ENCODE results near the gene FGF14.

Gene FGF14

DNA sequence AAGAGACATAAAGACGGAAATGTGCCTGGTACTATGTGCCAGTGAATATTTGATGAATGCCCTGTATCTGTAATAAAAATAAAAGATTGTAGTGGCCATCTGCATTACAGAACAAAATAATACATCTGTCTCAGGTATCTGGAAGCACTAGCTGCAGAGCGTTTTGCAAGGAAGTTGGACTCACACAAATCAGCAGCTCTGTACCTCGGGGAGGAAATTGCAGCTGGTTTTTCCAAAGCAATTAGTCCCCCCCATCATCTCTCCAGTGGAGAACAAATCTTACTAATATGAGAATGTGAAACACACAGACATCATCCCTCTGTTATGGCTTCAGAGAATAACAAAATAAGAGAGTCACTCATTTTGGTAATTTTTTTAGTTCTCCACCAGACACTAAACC lies 704.1 kb downstream of the FGF14 start:
- no peak for DNase-seq

DNA sequence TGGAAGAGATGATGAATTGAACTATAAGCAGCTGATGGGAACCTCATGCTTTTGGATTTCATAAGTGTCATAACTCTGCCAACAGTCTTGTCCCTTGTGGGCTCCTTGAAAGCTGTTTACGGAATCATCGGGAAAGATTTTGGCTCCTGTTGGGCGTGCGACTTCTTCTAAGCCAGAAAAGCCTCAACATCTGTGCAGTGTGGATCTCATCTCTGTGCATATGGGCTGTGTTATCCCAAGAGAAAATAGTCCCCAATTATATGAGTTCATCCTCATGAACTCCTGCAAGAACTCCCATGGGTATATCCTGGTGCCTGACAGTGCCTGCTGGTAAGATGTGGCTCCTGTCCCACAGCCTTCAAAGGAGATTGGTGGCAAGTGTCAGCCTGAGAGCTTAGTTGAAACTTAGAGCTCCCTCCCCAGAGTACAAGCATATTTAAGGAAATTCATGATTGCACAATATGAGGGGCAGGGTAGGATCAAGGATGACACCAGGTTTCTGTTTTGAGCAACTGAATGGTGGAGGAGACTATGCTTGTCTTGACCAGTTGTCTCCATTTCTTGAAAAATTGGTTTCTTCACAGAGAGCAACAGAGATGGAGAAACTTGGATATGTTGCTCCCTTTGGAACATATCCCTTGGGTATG lies 705.9 kb downstream of the FGF14 start:
- DNase-seq = no peak

DNA sequence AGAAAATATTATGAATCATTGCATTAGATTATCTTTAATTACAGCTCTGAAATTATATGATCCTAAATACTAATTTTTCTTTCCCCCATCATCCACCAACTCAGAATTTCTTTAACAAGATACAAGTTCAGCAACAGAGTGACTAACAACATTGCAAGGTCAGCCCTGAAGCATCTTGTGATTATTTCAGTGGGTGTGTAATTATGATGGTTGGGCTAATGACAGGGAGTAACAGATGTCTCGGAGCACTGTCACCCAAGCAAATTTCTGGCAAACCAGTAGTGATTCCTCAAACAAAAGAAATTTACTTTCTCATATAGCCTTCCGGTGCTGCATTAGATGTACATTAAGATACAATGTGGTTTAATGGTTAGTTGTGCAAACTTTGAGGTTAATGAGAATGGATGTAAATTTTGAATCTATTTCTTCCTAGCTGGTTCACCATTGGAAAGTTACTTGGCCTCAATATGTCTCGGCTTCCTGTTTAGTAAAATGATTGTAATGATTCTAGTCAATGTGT lies 710.4 kb downstream of the FGF14 start:
- no peak for DNase-seq

DNA sequence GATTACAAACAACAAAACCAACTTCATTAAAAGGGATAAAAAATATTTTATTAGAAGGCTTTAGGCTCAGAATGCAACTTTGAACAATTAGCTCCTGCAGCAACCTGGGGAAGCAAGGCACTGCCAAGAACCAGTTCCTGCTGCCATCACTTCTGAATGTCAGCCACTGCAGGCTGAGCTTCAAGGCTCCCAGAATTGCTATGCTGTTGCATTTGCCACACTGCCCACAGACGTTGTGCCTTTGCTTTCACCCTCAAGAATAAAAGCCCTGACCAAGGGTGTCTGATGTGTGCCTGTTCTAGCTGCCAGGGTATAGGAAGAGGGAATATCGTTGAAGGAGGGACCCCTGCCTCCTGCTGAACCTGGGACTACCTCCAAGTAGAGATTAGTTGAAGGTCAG lies 711.0 kb downstream of the FGF14 start:
- DNase-seq = no peak

DNA sequence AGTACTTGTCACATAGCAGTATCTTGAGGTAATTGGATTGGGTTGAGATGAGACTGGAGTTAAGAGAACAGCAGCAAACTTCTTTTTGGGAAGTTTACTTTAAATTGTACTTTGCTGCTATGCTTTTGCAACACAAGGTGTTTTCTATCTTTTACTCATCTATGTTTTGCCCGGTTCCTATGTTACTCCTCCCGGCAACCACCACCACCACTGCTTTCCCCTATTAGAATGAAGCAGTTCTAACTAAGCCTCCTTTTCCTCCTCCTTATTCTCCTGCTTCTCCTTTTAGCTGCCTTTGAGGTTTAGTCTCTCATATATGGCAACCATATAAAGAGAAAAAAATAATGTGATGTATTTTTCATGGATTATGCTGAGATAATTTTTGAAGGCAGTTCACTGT lies 715.8 kb downstream of the FGF14 start:
- DNase-seq = no peak

DNA sequence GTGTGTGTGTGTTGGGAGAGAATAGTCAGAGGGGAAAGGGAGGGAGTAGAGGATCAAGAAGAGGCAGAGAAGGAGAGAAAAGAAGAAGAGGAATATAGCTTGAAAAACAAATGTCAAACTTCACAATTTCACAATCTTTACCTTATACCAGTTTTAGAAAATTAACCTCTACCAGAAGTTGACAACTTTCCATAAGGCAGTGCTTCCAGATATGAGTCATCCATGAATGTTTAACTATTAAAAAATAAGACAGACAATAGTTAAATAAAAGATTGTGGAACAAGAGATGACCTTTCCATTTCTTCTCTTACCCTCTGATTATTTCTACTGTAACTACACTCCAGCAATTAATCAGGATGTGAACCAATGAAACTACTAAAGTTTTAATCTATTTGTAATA lies 720.0 kb downstream of the FGF14 start:
- DNase-seq = no peak

DNA sequence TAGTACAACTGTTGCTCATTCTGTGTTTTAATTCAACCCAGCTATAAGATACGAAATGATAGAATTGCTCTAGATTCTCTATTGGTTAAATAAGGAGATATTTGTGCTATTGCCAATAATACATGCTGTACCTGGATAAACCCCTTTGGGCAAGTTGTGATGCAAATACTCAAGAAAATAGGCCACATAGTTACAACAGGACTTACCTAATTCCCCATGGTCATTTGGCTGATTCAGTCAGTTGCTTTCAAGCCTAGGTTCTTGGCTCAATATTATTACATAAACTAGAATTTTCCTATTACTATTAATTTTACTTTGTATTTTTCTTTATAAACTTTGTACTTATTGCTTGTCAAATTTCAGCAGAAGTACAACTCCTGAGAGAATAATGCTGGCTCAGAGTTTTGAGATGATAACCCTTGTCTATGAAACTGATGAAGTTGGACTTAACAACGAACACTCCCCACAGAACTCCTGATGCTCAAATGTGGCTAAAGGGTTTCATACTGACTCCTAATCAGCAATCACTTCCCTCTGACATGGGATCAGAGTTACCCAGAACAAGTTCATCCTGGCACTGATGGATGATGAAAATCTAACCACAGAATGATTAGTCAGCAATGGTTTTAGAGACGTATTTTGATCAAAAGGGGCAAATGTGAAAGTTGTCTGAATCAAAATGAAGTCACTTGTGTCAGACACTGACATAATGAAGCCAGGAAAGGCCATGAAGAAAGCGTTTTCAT lies 728.3 kb downstream of the FGF14 start:
- no peak for DNase-seq

DNA sequence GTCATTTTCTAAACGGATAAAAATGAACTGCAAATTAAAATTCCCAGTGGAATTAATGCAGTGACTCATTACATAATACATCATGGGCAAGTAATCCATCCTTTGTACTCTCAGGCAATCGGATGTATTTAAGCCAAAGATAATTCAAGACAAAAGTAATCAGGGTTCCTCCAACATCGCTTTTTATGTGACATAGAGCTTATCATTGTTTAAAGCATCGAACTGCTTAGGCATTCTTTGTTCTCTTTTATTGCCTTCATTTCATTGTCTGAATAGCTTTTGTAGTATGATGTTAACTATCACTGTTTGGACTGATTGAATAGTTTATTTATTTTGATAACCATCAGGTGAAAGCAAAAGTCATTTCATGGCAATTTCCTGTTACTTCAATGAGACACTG lies 740.0 kb downstream of the FGF14 start:
- no peak for DNase-seq
